H1 (cell line): ENCODE measurements around the gene DCAF8. TPM values are rescaled to one million over a fixed set of nuclear protein-coding genes. Genes with fewer than 3 reads are reported as not detected.

Experiments used
- CTCF ChIA-PET: fragments of 300-600 bp; sonication (Branson Sonifier 250); formaldehyde crosslinking; loops from one replicate; lab custom pipeline; 2021; ENCODE audit not compliant: partially characterized antibody; lab: Charles Lee
- POLR2A ChIA-PET: fragments of 300-600 bp; sonication (Branson Sonifier 250); formaldehyde crosslinking; loops from one replicate; lab custom pipeline; 2021; ENCODE audit warnings: inconsistent platforms; ENCODE audit not compliant: partially characterized antibody; lab: Charles Lee
- DNase-seq, 2 experiments: peaks; one replicate each; pipeline versions ENCODE4 v3.0.0 to v3.0.0-alpha.2; 2010 to 2022; ENCODE audit warnings: low spot score in 2 of 2, low read depth in 1 of 2, mixed read lengths in 1 of 2
- FAIRE-seq: peaks from 2 replicates; lab custom pipeline; 2011; peaks lifted over from hg19 to GRCh38; lab: Jason Lieb, UNC
- H2AFZ ChIP-seq: 2 replicates; pipeline ENCODE4 v1.8.1; 2012; ENCODE audit warnings: low read length, inconsistent platforms
- H2AK5ac ChIP-seq: 2 replicates; pipeline ENCODE4 v1.6.1; 2013; ENCODE audit warnings: low read depth, low read length
- H2BK120ac ChIP-seq: replicated peaks from 2 replicates; pipeline ENCODE3; 2013; ENCODE audit warnings: low read depth, low read length, inconsistent platforms
- H2BK12ac ChIP-seq: 2 replicates; pipeline ENCODE4 v1.6.1; 2013; ENCODE audit warnings: low read depth, low read length
- H2BK15ac ChIP-seq: 2 replicates; pipeline ENCODE4 v1.6.1; 2013; ENCODE audit warnings: low read length
- H2BK20ac ChIP-seq: 2 replicates; pipeline ENCODE4 v1.6.1; 2013; ENCODE audit warnings: low read length
- H2BK5ac ChIP-seq: 2 replicates; pipeline ENCODE4 v1.6.1; 2013; ENCODE audit warnings: low read depth, low read length
- H3K14ac ChIP-seq: 2 replicates; pipeline ENCODE4 v1.6.1; 2013; ENCODE audit warnings: inconsistent platforms; ENCODE audit not compliant: insufficient read length
- H3K18ac ChIP-seq: 2 replicates; pipeline ENCODE4 v1.6.1; 2013; ENCODE audit warnings: low read length; ENCODE audit errors: extremely low read depth
- H3K23ac ChIP-seq: 2 replicates; pipeline ENCODE4 v1.6.1; 2013; ENCODE audit warnings: inconsistent platforms; ENCODE audit not compliant: insufficient read length
- H3K23me2 ChIP-seq: 2 replicates; pipeline ENCODE4 v1.6.1; 2013; ENCODE audit warnings: low read depth, low read length
- H3K27ac ChIP-seq: 2 replicates; pipeline ENCODE4 v1.6.1; 2011; ENCODE audit warnings: low read depth, low read length, inconsistent platforms
- H3K27me3 ChIP-seq, 4 experiments: replicated peaks in 1 of 4; 1 replicate in 1 of 4; 2 replicates in 3 of 4; pipeline versions ENCODE4 v1.6.1 to v1.8.1; 2011 to 2013; ENCODE audit warnings: low read length in 3 of 4, mild to moderate bottlenecking in 3 of 4, inconsistent platforms in 2 of 4, mixed read lengths in 2 of 4, moderate library complexity in 1 of 4; ENCODE audit not compliant: control insufficient read depth in 3 of 4, insufficient read depth in 3 of 4; ENCODE audit errors: extremely low read depth in 1 of 4
- H3K36me3 ChIP-seq, 4 experiments: 2 replicates each; pipeline versions ENCODE4 v1.6.1 to v1.8.1; 2011 to 2013; ENCODE audit warnings: mild to moderate bottlenecking in 4 of 4, low read length in 3 of 4, moderate library complexity in 2 of 4, control low read depth in 1 of 4, inconsistent platforms in 1 of 4; ENCODE audit not compliant: insufficient read depth in 4 of 4, control insufficient read depth in 2 of 4
- H3K4ac ChIP-seq: replicated peaks from 2 replicates; pipeline ENCODE3; 2013; ENCODE audit warnings: low read length, low read depth, mixed read lengths, inconsistent platforms; ENCODE audit not compliant: insufficient read length
- H3K4me1 ChIP-seq, 4 experiments: replicated peaks in 1 of 4; 1 replicate in 1 of 4; 2 replicates in 3 of 4; pipeline versions ENCODE4 v1.6.1 to v1.8.1; 2011 to 2013; ENCODE audit warnings: low read length in 3 of 4, inconsistent platforms in 2 of 4, mixed read lengths in 1 of 4; ENCODE audit not compliant: insufficient read depth in 4 of 4, control insufficient read depth in 3 of 4
- H3K4me2 ChIP-seq, 2 experiments: 2 replicates each; pipeline versions ENCODE4 v1.6.1 to v1.8.1; 2011 to 2013; ENCODE audit warnings: low read depth in 2 of 2, low read length in 2 of 2, control low read depth in 1 of 2, inconsistent platforms in 1 of 2, mild to moderate bottlenecking in 1 of 2; ENCODE audit not compliant: insufficient read depth in 1 of 2
- H3K4me3 ChIP-seq, 4 experiments: fragments of 200-600, 300-600 bp in 1 of 4; sonication (generic), shearing (Covaris generic), sonication (Bioruptor Twin) in 1 of 4; 2 replicates each; pipeline versions ENCODE4 v1.5.1 to v1.8.1; 2011 to 2016; ENCODE audit warnings: low read length in 4 of 4, low read depth in 3 of 4, control low read depth in 2 of 4, inconsistent platforms in 2 of 4, mild to moderate bottlenecking in 2 of 4, mixed read lengths in 1 of 4, moderate library complexity in 1 of 4; ENCODE audit not compliant: insufficient read depth in 2 of 4; ENCODE audit errors: extremely low read depth in 1 of 4
- H3K56ac ChIP-seq: replicated peaks from 2 replicates; pipeline ENCODE3; 2013; ENCODE audit warnings: low read depth, mild to moderate bottlenecking, mixed read lengths, low read length, inconsistent platforms; ENCODE audit not compliant: insufficient read length
- H3K79me1 ChIP-seq: 2 replicates; pipeline ENCODE4 v1.6.1; 2013; ENCODE audit warnings: low read depth, low read length, control low read depth
- H3K79me2 ChIP-seq, 2 experiments: 2 replicates each; pipeline versions ENCODE4 v1.6.1 to v1.8.1; 2012 to 2013; ENCODE audit warnings: low read length in 2 of 2, mild to moderate bottlenecking in 2 of 2, inconsistent platforms in 1 of 2; ENCODE audit not compliant: insufficient read depth in 2 of 2, control insufficient read depth in 1 of 2
- H3K9ac ChIP-seq, 4 experiments: replicated peaks in 1 of 4; 1 replicate in 1 of 4; 2 replicates in 3 of 4; pipeline versions ENCODE4 v1.6.1 to v1.8.1; 2011 to 2013; ENCODE audit warnings: low read depth in 3 of 4, low read length in 3 of 4, control low read depth in 2 of 4, mild to moderate bottlenecking in 2 of 4, moderate library complexity in 2 of 4, inconsistent platforms in 1 of 4; ENCODE audit errors: extremely low read depth in 1 of 4
- H3K9me3 ChIP-seq, 2 experiments: 2 replicates each; pipeline versions ENCODE4 v1.6.1 to v1.8.1; 2012 to 2013; ENCODE audit warnings: mild to moderate bottlenecking in 2 of 2, moderate library complexity in 2 of 2, control low read depth in 1 of 2, inconsistent platforms in 1 of 2, low read depth in 1 of 2, low read length in 1 of 2, mixed read lengths in 1 of 2; ENCODE audit not compliant: insufficient read depth in 2 of 2
- H4K20me1 ChIP-seq, 2 experiments: replicated peaks in 1 of 2; 2 replicates each; pipeline versions ENCODE3 to v1.8.1; 2011 to 2013; ENCODE audit warnings: inconsistent platforms in 2 of 2, low read length in 2 of 2, mild to moderate bottlenecking in 1 of 2; ENCODE audit not compliant: insufficient read depth in 2 of 2, control insufficient read depth in 1 of 2
- H4K5ac ChIP-seq: 2 replicates; pipeline ENCODE4 v1.6.1; 2013; ENCODE audit warnings: low read length, low read depth, mixed read lengths, inconsistent platforms; ENCODE audit not compliant: insufficient read length
- H4K8ac ChIP-seq: 2 replicates; pipeline ENCODE4 v1.8.0; 2013; ENCODE audit warnings: mild to moderate bottlenecking, moderate library complexity, low read length, inconsistent platforms; ENCODE audit not compliant: insufficient read depth; ENCODE audit errors: extremely low read depth
- H4K91ac ChIP-seq: replicated peaks from 2 replicates; pipeline ENCODE3; 2013; ENCODE audit warnings: low read length, mixed read lengths, inconsistent platforms; ENCODE audit not compliant: insufficient read length
- CBX5 ChIP-seq: fragments of 300-800, 300-1000 bp; sonication (generic); IDR thresholded peaks from 2 replicates; pipeline ENCODE4 v1.7.1; 2016; ENCODE audit warnings: antibody characterized with exemption, low read length, low read depth
- CEBPB ChIP-seq: IDR thresholded peaks from 2 replicates; pipeline ENCODE4 v1.6.1; 2012; ENCODE audit warnings: low read depth, low read length
- CTBP2 ChIP-seq: IDR thresholded peaks from 2 replicates; pipeline ENCODE4 v1.7.0; 2011; ENCODE audit warnings: borderline replicate concordance, mild to moderate bottlenecking, moderate library complexity, mixed read lengths, low read length; ENCODE audit not compliant: insufficient read depth, insufficient read length
- EGR1 ChIP-seq: IDR thresholded peaks from 2 replicates; pipeline ENCODE4 v1.6.1; 2011; ENCODE audit warnings: low read depth, low read length, borderline replicate concordance
- EZH2 ChIP-seq: fragments of 200-600 bp; sonication (generic); IDR thresholded peaks from 2 replicates; pipeline ENCODE4 v1.7.1; 2012; ENCODE audit warnings: low read depth, mild to moderate bottlenecking, moderate library complexity, low read length, inconsistent platforms; ENCODE audit not compliant: severe bottlenecking
- FOSL1 ChIP-seq: IDR thresholded peaks from 2 replicates; pipeline ENCODE4 v1.6.1; 2011; ENCODE audit warnings: mild to moderate bottlenecking, low read depth, low read length, moderate library complexity; ENCODE audit not compliant: insufficient read depth
- KDM1A ChIP-seq: fragments of 200-600, 300-600 bp; sonication (generic); IDR thresholded peaks from 2 replicates; pipeline ENCODE4 v1.7.1; 2016; ENCODE audit warnings: mild to moderate bottlenecking, low read length, borderline replicate concordance
- KDM4A ChIP-seq: IDR thresholded peaks from one replicate; pipeline ENCODE4 v1.7.1; 2012; ENCODE audit warnings: low read depth, mild to moderate bottlenecking, moderate library complexity, low read length, inconsistent platforms; ENCODE audit not compliant: severe bottlenecking
- RFX5 ChIP-seq: IDR thresholded peaks from 2 replicates; pipeline ENCODE4 v1.6.1; 2011; ENCODE audit warnings: low read depth, low read length, improper control_type of control experiment, borderline replicate concordance
- RNF2 ChIP-seq: fragments of 200-900, 300-1000 bp; sonication (generic); IDR thresholded peaks from 2 replicates; pipeline ENCODE4 v1.7.1; 2016; ENCODE audit warnings: borderline replicate concordance, low read depth, mild to moderate bottlenecking, antibody characterized with exemption, low read length; ENCODE audit not compliant: poor library complexity, severe bottlenecking; ENCODE audit errors: missing control alignments
- SIN3A ChIP-seq, 2 experiments: IDR thresholded peaks in 1 of 2; conservative IDR thresholded peaks in 1 of 2; 2 replicates each; pipeline ENCODE4 v1.6.1; 2011 to 2012; ENCODE audit warnings: low read length in 2 of 2, improper control_type of control experiment in 1 of 2, low read depth in 1 of 2, mild to moderate bottlenecking in 1 of 2
- TAF1 ChIP-seq: IDR thresholded peaks from 2 replicates; pipeline ENCODE4 v1.6.1; 2011; ENCODE audit warnings: mild to moderate bottlenecking, low read depth, low read length
- YY1 ChIP-seq: IDR thresholded peaks from 2 replicates; pipeline ENCODE4 v1.6.1; 2011; ENCODE audit warnings: low read depth, mild to moderate bottlenecking, low read length
- WGBS, 2 experiments: shearing (Covaris generic) in 1 of 2; methylation state at CpG; one replicate each; pipeline versions ENCODE4 v1.1.6 to v1.1.7; 2013 to 2015; ENCODE audit warnings: low lambda C conversion rate in 2 of 2, mixed read lengths in 2 of 2, inconsistent platforms in 1 of 2, low coverage in 1 of 2, missing lambda C conversion rate in 1 of 2; ENCODE audit not compliant: insufficient replicate concordance in 2 of 2, insufficient coverage in 1 of 2, insufficient read length in 1 of 2; ENCODE audit errors: extremely low coverage in 1 of 2, missing lambda C conversion rate in 1 of 2; 5-methylcytosine and 5-hydroxymethylcytosine counted together
- polyA plus RNA-seq, 7 experiments: library from polyadenylated mRNA; depleted of rRNA in 3 of 7; stranded (reverse) in 5 of 7; unstranded in 2 of 7; fragments of >200 nt in 5 of 7; fragments of 200-250 nt in 2 of 7; gene quantifications; 1 replicate in 5 of 7; 2 replicates in 1 of 7; 4 replicates in 1 of 7; pipeline versions ENCODE4 v1.2.1 to v1.2.3, GENCODE V29; 2011 to 2013; ENCODE audit warnings: missing spikeins in 2 of 7, mixed read lengths in 2 of 7
- total RNA-seq: library from RNA; stranded (reverse); fragmentation: NEBNext Ultra II Directional; extraction: Animal tissue kit (Norgen Biotek cat#: 25700); gene quantifications from 2 replicates; pipeline ENCODE4 v1.2.1, GENCODE V29; 2021

Gene DCAF8
- total and polyA plus RNA-seq, 2 of the 8 experiments (the other 6 are each of a cell fraction or from before 2014, with no cell fraction given): 68.2 to 110 TPM

DNA sequence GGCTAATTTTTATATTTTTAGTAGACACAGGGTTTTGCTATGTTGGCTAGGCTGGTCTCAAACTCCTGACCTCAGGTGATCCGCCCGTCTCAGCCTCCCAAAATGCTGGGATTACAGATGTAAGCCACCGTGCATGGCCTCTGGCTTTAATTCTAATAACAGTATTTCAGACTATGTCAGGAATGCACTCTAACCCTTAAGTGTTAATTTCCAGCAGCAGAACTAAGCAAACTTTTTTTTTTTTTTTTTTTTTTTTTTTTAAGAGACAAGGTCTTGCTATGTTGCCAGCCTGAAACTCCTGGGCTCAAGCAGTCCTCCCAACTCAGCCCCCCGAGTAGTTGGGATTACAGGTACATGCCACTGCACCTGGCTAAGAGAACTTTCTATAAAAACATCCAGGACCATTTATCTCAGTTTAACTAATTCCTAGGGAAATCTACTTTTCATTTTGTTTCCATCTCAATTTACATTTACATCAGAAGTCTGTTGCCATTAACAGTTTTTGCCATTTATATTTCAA is 6.5 kb downstream of the DCAF8 start:
- H2BK5ac ChIP-seq: no peak overlapping the region
- H3K4me2 ChIP-seq: no peak overlapping the region
- H3K23me2 ChIP-seq: no peaks in the 10 kb centered on the region
- FAIRE-seq (no peak), DNase-seq (no peak)
- no peak overlapping the region for H2BK12ac ChIP-seq
- H3K27me3 ChIP-seq: no peaks in the 10 kb centered on the region
- H3K23ac ChIP-seq: no peak overlapping the region
- WGBS, 2 experiments: 94% methylated on average over 4 of the region's 4 CpGs; no CpG with 5 or more reads in 1 of the 2 experiments
- ChIA-PET POLR2A (interaction anchor here (1.1 kb wide), 1 partner anchor 86 kb away, joined by 3 read pairs; no protein-coding TSS in a partner anchor), CTCF (interaction anchor here (1.0 to 5.5 kb wide), 4 partner anchors 11 to 121 kb away, joined by 3 to 46 read pairs (median 4); no protein-coding TSS in a partner anchor)
- H3K14ac ChIP-seq: no peak overlapping the region
- peaks cover 5 to 77% of the 10 kb centered on the region in 2 experiments; a peak in 3 of 4 replicates for H3K79me2 ChIP-seq
- H3K9ac ChIP-seq: no peak overlapping the region
- H4K91ac ChIP-seq: no peak overlapping the region
- H3K56ac ChIP-seq: no peak overlapping the region
- H3K4me1 ChIP-seq: peaks cover under 1 to 10% (median 2%) of the 10 kb centered on the region in 4 experiments; a peak in 5 of 7 replicates
- no peak overlapping the region for H2AFZ ChIP-seq
- H3K18ac ChIP-seq: no peak overlapping the region
- no peak overlapping the region for H2BK120ac ChIP-seq
- no peak overlapping the region for H2BK15ac ChIP-seq
- H3K36me3 ChIP-seq: peaks cover 0 to 7% (median 0%) of the 10 kb centered on the region in 4 experiments; a peak in 3 of 8 replicates
- no peak overlapping the region for H2BK20ac ChIP-seq
- H4K8ac ChIP-seq: no peak overlapping the region
- H3K9me3 ChIP-seq: no peaks in the 10 kb centered on the region
- no peak overlapping the region for H3K4ac ChIP-seq
- no peak overlapping the region for H4K5ac ChIP-seq
- H3K79me1 ChIP-seq: peaks cover 4% of the 10 kb centered on the region
- H3K4me3 ChIP-seq: no peak overlapping the region
- H4K20me1 ChIP-seq: peaks cover 2 to 3% of the 10 kb centered on the region in 2 experiments
- H3K27ac ChIP-seq: no peak overlapping the region
- no peak overlapping the region for H2AK5ac ChIP-seq
- TF ChIP-seq TAF1 (no peak), CBX5 (no peak), CEBPB (no peak), KDM4A (no peak), SIN3A (conservative IDR thresholded peaks at IDR 0.05 in 1 of 2, IDR thresholded peaks at IDR 0.05 in 1 of 2; ENCODE audit: low read depth in 1 of 2, low read length in 2 of 2) (no peak), RFX5 (no peak), CTBP2 (no peak), RNF2 (no peak), FOSL1 (no peak), EGR1 (no peak), YY1 (no peak), EZH2 (no peak), KDM1A (no peak)
